ENCODE results near the gene TMEM39B. TPM values are rescaled to one million over a fixed set of nuclear protein-coding genes. Genes with fewer than 3 reads are reported as not detected.
"Not testable (repeated sequence)": the region's sequence is repeated elsewhere in the genome, so short reads cannot be mapped to it uniquely, and the experiment has no call there.

TMEM39B gene
- total RNA-seq, 4 donors from 2014 or later, result 1.7 to 5.4 (median 2.9) TPM

DNA sequence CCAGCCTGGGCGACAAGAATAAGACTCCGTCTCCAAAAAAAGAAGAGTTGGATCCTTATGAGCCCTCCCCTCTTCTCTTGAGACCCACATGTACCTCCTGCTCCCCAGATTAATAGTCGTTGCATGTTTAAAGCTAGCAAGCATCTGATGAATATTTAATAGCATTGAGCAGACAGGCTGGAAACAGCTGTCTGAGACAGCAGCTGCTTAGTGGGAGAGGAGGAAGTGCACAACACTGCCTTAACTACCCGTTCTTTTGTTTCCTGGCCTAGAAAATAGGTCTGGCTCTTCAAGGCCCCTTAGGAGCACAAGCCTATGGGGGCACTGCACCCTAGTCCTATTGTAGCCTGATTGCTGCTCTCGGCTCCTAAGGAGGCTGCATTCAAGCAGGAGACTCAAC is 17.3 kb upstream of the TMEM39B start:
- Histone ChIP-seq H3K36me3 (peaks cover 0 to 5% of the 10 kb centered on the region in 2 donors), H3K4me3 (no peak overlapping the region), H3K4me1 (no peaks in the 10 kb centered on the region), H3K9me3 (no peaks in the 10 kb centered on the region), H3K27ac (no peak overlapping the region), H3K27me3 (no peaks in the 10 kb centered on the region)
- WGBS, 2 donors (ENCODE audit: low coverage in 1 of 2), result 64% methylated on average over 5 of the region's 5 CpGs; no CpG with 5 or more reads in 1 of the 2 donors
- TF ChIP-seq POLR2AphosphoS5 (IDR thresholded peaks at IDR 0.05) (no peak), CTCF (IDR thresholded peaks at IDR 0.05) (no peak), POLR2A (IDR thresholded peaks at IDR 0.05) (no peak), EP300 (IDR thresholded peaks at IDR 0.05) (no peak)
- no peak for ATAC-seq

GRCh38 chr1:32056598-32056997 is 16.1 kb upstream of the TMEM39B start:
- Histone ChIP-seq H3K4me3 (no peak overlapping the region), H3K27ac (no peak overlapping the region), H3K9me3 (no peaks in the 10 kb centered on the region), H3K4me1 (no peaks in the 10 kb centered on the region), H3K36me3 (peaks cover 0 to 5% of the 10 kb centered on the region in 2 donors), H3K27me3 (no peaks in the 10 kb centered on the region)
- WGBS, 2 donors (ENCODE audit: low coverage in 1 of 2), result 100% methylated on average over 1 of the region's 1 CpG; no CpG with 5 or more reads in 1 of the 2 donors
- TF ChIP-seq CTCF (IDR thresholded peaks at IDR 0.05) (no peak), POLR2A (IDR thresholded peaks at IDR 0.05) (no peak), POLR2AphosphoS5 (IDR thresholded peaks at IDR 0.05) (no peak), EP300 (IDR thresholded peaks at IDR 0.05) (no peak)
- ATAC-seq, result no peak

DNA sequence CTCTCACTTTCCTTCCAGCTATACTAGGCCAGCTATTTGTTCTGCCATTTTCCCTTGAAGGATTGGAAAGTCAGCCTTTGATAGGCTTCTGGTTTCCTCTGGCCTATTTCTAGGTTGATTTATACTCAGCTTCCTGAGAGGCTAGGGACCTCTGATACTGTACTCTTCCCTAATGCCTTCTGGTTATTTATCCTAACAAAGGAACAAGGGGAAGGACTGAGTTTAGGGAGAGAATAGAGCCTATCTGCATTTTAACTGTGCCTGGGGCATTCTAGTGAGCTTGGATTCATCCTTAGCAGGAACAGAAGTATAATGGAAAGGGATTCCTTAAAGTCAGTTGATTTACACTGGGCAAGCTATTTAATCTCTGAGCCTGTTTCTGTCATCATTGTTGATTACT is 11.8 kb upstream of the TMEM39B start:
- no peak overlapping the region for H3K4me3 ChIP-seq
- H3K9me3 ChIP-seq, result no peaks in the 10 kb centered on the region
- H3K27ac ChIP-seq, result peak overlapping the region in 1 of 4 donors; percentile 8
- ATAC-seq, result no peak
- TF ChIP-seq POLR2AphosphoS5 (IDR thresholded peaks at IDR 0.05), result no peak
- peak in 1 of 2 donors; percentile 3 for TF ChIP-seq POLR2A (IDR thresholded peaks at IDR 0.05)
- H3K4me1 ChIP-seq, result peaks cover 0 to 19% (median 10%) of the 10 kb centered on the region in 3 donors
- H3K36me3 ChIP-seq, result peaks cover 5 to 7% of the 10 kb centered on the region in 2 donors
- H3K27me3 ChIP-seq, result no peaks in the 10 kb centered on the region

DNA sequence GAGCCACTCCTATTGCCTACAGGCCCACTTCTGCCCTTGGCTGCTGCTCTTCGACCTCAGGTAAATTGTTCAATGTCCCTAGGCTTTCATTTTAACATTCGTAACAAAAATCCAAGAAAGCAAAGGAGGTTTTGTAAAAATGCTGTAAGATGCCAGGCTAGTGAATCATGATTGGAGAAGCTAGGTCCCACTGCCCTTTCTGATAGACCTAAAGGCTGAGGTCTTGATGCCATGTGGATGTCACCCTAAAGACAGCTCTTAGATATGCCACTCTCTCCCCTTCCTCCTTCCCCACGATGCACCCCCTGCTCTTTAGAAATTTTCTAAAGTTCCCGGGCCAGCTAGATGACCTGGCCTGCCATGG is 9.9 kb upstream of the TMEM39B start:
- Histone ChIP-seq H3K9me3 (no peaks in the 10 kb centered on the region), H3K27ac (peak overlapping the region in 3 of 4 donors; percentile 63 to 80 (median 67)), H3K4me1 (peaks cover 0 to 38% (median 14%) of the 10 kb centered on the region in 3 donors), H3K36me3 (peaks cover 5 to 7% of the 10 kb centered on the region in 2 donors), H3K27me3 (no peaks in the 10 kb centered on the region), H3K4me3 (no peak overlapping the region)
- TF ChIP-seq CTCF (IDR thresholded peaks at IDR 0.05), result no peak
- no peak for TF ChIP-seq EP300 (IDR thresholded peaks at IDR 0.05)
- TF ChIP-seq POLR2A (IDR thresholded peaks at IDR 0.05), result no peak
- TF ChIP-seq POLR2AphosphoS5 (IDR thresholded peaks at IDR 0.05), result no peak
- 33 to 69% methylated on average over 1 to 2 of the region's 4 CpGs for WGBS, 2 donors (ENCODE audit: low coverage in 1 of 2)
- no peak for ATAC-seq

- Histone ChIP-seq H3K9me3 (no peaks in the 10 kb centered on the region), H3K4me3 (no peak overlapping the region), H3K4me1 (peaks cover 0 to 41% (median 14%) of the 10 kb centered on the region in 3 donors), H3K27ac (peak overlapping the region in 3 of 4 donors; percentile 63 to 80 (median 67)), H3K36me3 (peaks cover 5 to 7% of the 10 kb centered on the region in 2 donors), H3K27me3 (no peaks in the 10 kb centered on the region)
- 0 to 14% methylated on average over 1 of the region's 1 CpG for WGBS, 2 donors (ENCODE audit: low coverage in 1 of 2)
- peak; percentile 61 for ATAC-seq
- TF ChIP-seq EP300 (IDR thresholded peaks at IDR 0.05) (no peak), CTCF (IDR thresholded peaks at IDR 0.05) (peak in 3 of 4 experiments; percentile 71 to 87 (median 81))
Observed at GRCh38 chr1:32063261-32063681, 9.5 kb upstream of the TMEM39B start.

GRCh38 chr1:32065613-32066488 is 6.9 kb upstream of the TMEM39B start:
- H3K27ac ChIP-seq, result peak overlapping the region in 2 of 4 donors; percentile 35 to 45
- not testable (repeated sequence) for H3K4me3 ChIP-seq, H3K36me3 ChIP-seq, ATAC-seq, H3K9me3 ChIP-seq, H3K27me3 ChIP-seq
- H3K4me1 ChIP-seq, result peaks cover 0 to 41% (median 14%) of the 10 kb centered on the region in 3 donors
- 62 to 75% methylated on average over 6 to 20 of the region's 21 CpGs for WGBS, 2 donors (ENCODE audit: low coverage in 1 of 2)

Measured in gastroesophageal sphincter (tissue), 4 donors.